Transverse colon (tissue), 4 donors: ENCODE data around the gene ADCY9. TPM values are rescaled to one million over a fixed set of nuclear protein-coding genes. Genes with fewer than 3 reads are reported as not detected.

ENCODE experiments used
- DNase-seq: peaks from one replicate; pipeline ENCODE4 v3.0.0-alpha.2; 2019
- H3K27ac ChIP-seq, 4 donors: fragments of 200-600 bp; sonication (generic); 2 replicates each; pipeline ENCODE4 v1.5.1; 2016 to 2018; ENCODE audit warnings: inconsistent platforms in 4 of 4
- H3K27me3 ChIP-seq: fragments of 200-600 bp; sonication (generic); 2 replicates; pipeline ENCODE4 v1.5.1; 2017; ENCODE audit warnings: inconsistent platforms
- H3K36me3 ChIP-seq, 4 donors: fragments of 200-600 bp; sonication (generic); 2 replicates each; pipeline ENCODE4 v1.5.1; 2017 to 2019; ENCODE audit warnings: inconsistent platforms in 4 of 4
- H3K4me1 ChIP-seq, 4 donors: fragments of 200-600 bp; sonication (generic); 2 replicates each; pipeline ENCODE4 v1.5.1; 2017 to 2020; ENCODE audit warnings: inconsistent platforms in 4 of 4
- H3K4me3 ChIP-seq, 4 donors: fragments of 200-600 bp; sonication (generic); 1 replicate in 1 of 4; 2 replicates in 3 of 4; pipeline versions ENCODE4 v1.5.1 to v1.6.1; 2017 to 2019; ENCODE audit warnings: inconsistent platforms in 4 of 4
- H3K9me3 ChIP-seq, 2 donors: fragments of 200-600 bp; sonication (generic); 2 replicates each; pipeline ENCODE4 v1.5.1; 2017 to 2019; ENCODE audit warnings: inconsistent platforms in 2 of 2
- CTCF ChIP-seq, 5 experiments: fragments of 200-600 bp in 3 of 5; fragments of 450-650 bp in 2 of 5; sonication (generic) in 3 of 5; IDR thresholded peaks; 1 replicate in 2 of 5; 2 replicates in 3 of 5; pipeline ENCODE4 v1.5.1; 2016 to 2017; ENCODE audit warnings: antibody characterized with exemption in 5 of 5, inconsistent platforms in 3 of 5, mild to moderate bottlenecking in 2 of 5, moderate library complexity in 1 of 5
- EP300 ChIP-seq: sonication (generic); formaldehyde crosslinking; IDR thresholded peaks from one replicate; pipeline ENCODE4 v1.6.1; 2017; ENCODE audit warnings: antibody characterized with exemption, low read depth
- POLR2A ChIP-seq: fragments of 450-650 bp; IDR thresholded peaks from one replicate; pipeline ENCODE4 v1.6.1; 2016; ENCODE audit warnings: antibody characterized with exemption, mild to moderate bottlenecking, moderate library complexity
- POLR2AphosphoS5 ChIP-seq, 3 donors: sonication (generic); formaldehyde crosslinking; IDR thresholded peaks; one replicate each; pipeline ENCODE4 v1.6.1; 2016; ENCODE audit warnings: antibody characterized with exemption in 3 of 3
- WGBS, 2 donors: methylation state at CpG; one replicate each; pipeline ENCODE4 v1.1.5; 2018; ENCODE audit warnings: low coverage in 1 of 2; 5-methylcytosine and 5-hydroxymethylcytosine counted together
- in situ Hi-C, 4 donors: fragments of 200-750 bp; cut with MboI; loops; one replicate each; pipeline versions ENCODE4 v1.15.0 to v1.15.1; 2017; ENCODE audit warnings: low sequenced_read_pairs in 3 of 4, low pct_ligation_motif_present in 1 of 4, low pct_unique_long_range_greater_than_20kb in 1 of 4
- intact Hi-C: fragments of 100-400 bp; cut with DNase I; formaldehyde crosslinking; loops from one replicate; pipeline ENCODE4 v1.15.1; 2023; ENCODE audit warnings: low total_unique reads
- total RNA-seq, 4 donors: library from RNA; depleted of rRNA; stranded (reverse); fragments of >200 nt; gene quantifications; one replicate each; pipeline ENCODE4 v1.1.0, GENCODE V29; 2016

Gene ADCY9
- total RNA-seq, 4 donors from 2014 or later, result 33.7 to 46.0 (median 37.2) TPM

GRCh38 chr16:3997231-3997841 is 118.9 kb downstream of the ADCY9 start:
- DNase-seq, result no peak
- Histone ChIP-seq H3K27ac (no peak overlapping the region), H3K4me1 (peaks cover 0 to 7% (median 3%) of the 10 kb centered on the region in 4 donors), H3K36me3 (no peaks in the 10 kb centered on the region), H3K27me3 (no peaks in the 10 kb centered on the region), H3K9me3 (no peaks in the 10 kb centered on the region), H3K4me3 (no peak overlapping the region)
- intact Hi-C loops (no loop called here), in situ Hi-C loops (no loop called here)
- 93% methylated on average over 15 of the region's 15 CpGs; no CpG with 5 or more reads in 1 of the 2 donors for WGBS, 2 donors
- no peak for TF ChIP-seq CTCF (IDR thresholded peaks at IDR 0.05)
- TF ChIP-seq EP300, result no peak
- no peak for TF ChIP-seq POLR2AphosphoS5 (IDR thresholded peaks at IDR 0.05)
- no peak for TF ChIP-seq POLR2A

- in situ Hi-C loops, result no loop called here
- intact Hi-C loops, result no loop called here
These were observed 121.2 kb downstream of the ADCY9 start for GRCh38 chr16:3995001-3995400.

GRCh38 chr16:3993052-3993785 is 123.0 kb downstream of the ADCY9 start:
- TF ChIP-seq CTCF (IDR thresholded peaks at IDR 0.05), result no peak
- no peak for TF ChIP-seq POLR2AphosphoS5 (IDR thresholded peaks at IDR 0.05)
- no peak for TF ChIP-seq EP300
- no peak for TF ChIP-seq POLR2A
- no peak for DNase-seq
- in situ Hi-C loops (no loop called here), intact Hi-C loops (no loop called here)
- Histone ChIP-seq H3K27me3 (no peaks in the 10 kb centered on the region), H3K9me3 (no peaks in the 10 kb centered on the region), H3K4me1 (peaks cover 0 to 5% (median 0%) of the 10 kb centered on the region in 4 donors), H3K27ac (no peak overlapping the region), H3K36me3 (no peaks in the 10 kb centered on the region), H3K4me3 (no peak overlapping the region)
- WGBS, 2 donors, result 93% methylated on average over 4 to 36 of the region's 36 CpGs

More at GRCh38 chr16:3995001-3995400, 121.2 kb downstream of the ADCY9 start:
- no peak for DNase-seq
- H3K4me1 ChIP-seq, result peaks cover 0 to 5% (median 2%) of the 10 kb centered on the region in 4 donors
- H3K36me3 ChIP-seq, result no peaks in the 10 kb centered on the region
- no peaks in the 10 kb centered on the region for H3K27me3 ChIP-seq
- H3K27ac ChIP-seq, result no peak overlapping the region
- H3K9me3 ChIP-seq, result no peaks in the 10 kb centered on the region
- no peak overlapping the region for H3K4me3 ChIP-seq
- 89 to 100% methylated on average over 1 to 2 of the region's 2 CpGs for WGBS, 2 donors
- TF ChIP-seq POLR2AphosphoS5 (IDR thresholded peaks at IDR 0.05) (no peak), EP300 (no peak), CTCF (IDR thresholded peaks at IDR 0.05) (no peak), POLR2A (no peak)

- 83 to 88% methylated on average over 5 to 35 of the region's 35 CpGs for whole genome bisulfite sequencing, 2 donors
- no peak for DNase-seq
- Histone ChIP-seq H3K36me3 (no peaks in the 10 kb centered on the region), H3K27ac (no peak overlapping the region), H3K4me1 (peaks cover 0 to 5% (median 0%) of the 10 kb centered on the region in 4 donors), H3K9me3 (no peaks in the 10 kb centered on the region), H3K27me3 (no peaks in the 10 kb centered on the region), H3K4me3 (no peak overlapping the region)
- in situ Hi-C loops, result no loop called here
- intact Hi-C loops, result no loop called here
- TF ChIP-seq POLR2A (no peak), POLR2AphosphoS5 (IDR thresholded peaks at IDR 0.05) (no peak), EP300 (no peak), CTCF (IDR thresholded peaks at IDR 0.05) (no peak)
These were observed 123.8 kb downstream of the ADCY9 start for GRCh38 chr16:3992297-3993051.
